Endodermal cell (in vitro differentiated cells): ENCODE results near the gene PPP1R12B. TPM values are rescaled to one million over a fixed set of nuclear protein-coding genes. Genes with fewer than 3 reads are reported as not detected.

ENCODE experiments used
- DNase-seq: peaks from one replicate; pipeline ENCODE4 v3.0.0-alpha.2; 2017
- H3K27ac ChIP-seq: 2 replicates; pipeline ENCODE4 v1.5.1; 2013; ENCODE audit warnings: mild to moderate bottlenecking, low read depth, low read length, moderate library complexity
- H3K27me3 ChIP-seq: 2 replicates; pipeline ENCODE4 v1.6.1; 2013; ENCODE audit warnings: mild to moderate bottlenecking, low read length, moderate library complexity; ENCODE audit not compliant: insufficient read depth, control insufficient read depth, poor library complexity, severe bottlenecking
- H3K36me3 ChIP-seq: 2 replicates; pipeline ENCODE4 v1.7.0; 2013; ENCODE audit warnings: mild to moderate bottlenecking, low read length, moderate library complexity; ENCODE audit not compliant: control insufficient read depth, insufficient read depth
- H3K4me1 ChIP-seq: one replicate; pipeline ENCODE4 v1.7.0; 2013; ENCODE audit warnings: low read length; ENCODE audit not compliant: control insufficient read depth, insufficient read depth
- H3K4me3 ChIP-seq: 2 replicates; pipeline ENCODE4 v1.5.1; 2013; ENCODE audit warnings: mild to moderate bottlenecking, low read length, moderate library complexity
- H3K9ac ChIP-seq: 2 replicates; pipeline ENCODE4 v1.6.1; 2013; ENCODE audit warnings: mild to moderate bottlenecking, low read length, moderate library complexity; ENCODE audit not compliant: poor library complexity, severe bottlenecking; ENCODE audit errors: extremely low read depth
- H3K9me3 ChIP-seq: 2 replicates; pipeline ENCODE4 v1.6.1; 2013; ENCODE audit warnings: mild to moderate bottlenecking, low read length, moderate library complexity; ENCODE audit not compliant: control insufficient read depth
- H3K27ac Mint-ChIP-seq: 2 replicates; pipeline ENCODE4 v1.8.0; 2020; ENCODE audit warnings: mixed read lengths
- H3K27me3 Mint-ChIP-seq: 2 replicates; pipeline ENCODE4 v1.8.0; 2021; ENCODE audit warnings: mild to moderate bottlenecking, mixed read lengths; ENCODE audit not compliant: insufficient read depth
- H3K36me3 Mint-ChIP-seq: 2 replicates; pipeline ENCODE4 v1.8.0; 2020; ENCODE audit warnings: low read depth, mixed read lengths
- H3K4me1 Mint-ChIP-seq: 2 replicates; pipeline ENCODE4 v1.8.0; 2020; ENCODE audit warnings: mixed read lengths
- H3K4me3 Mint-ChIP-seq: 2 replicates; pipeline ENCODE4 v1.8.0; 2020; ENCODE audit warnings: mild to moderate bottlenecking, moderate library complexity, mixed read lengths
- H3K9me3 Mint-ChIP-seq: 2 replicates; pipeline ENCODE4 v1.8.0; 2020; ENCODE audit warnings: mild to moderate bottlenecking, mixed read lengths
- WGBS, 2 experiments: methylation state at CpG; one replicate each; pipeline versions ENCODE4 v1.1.5 to v1.1.7; 2013; ENCODE audit warnings: missing lambda C conversion rate in 2 of 2, mixed read lengths in 1 of 2; ENCODE audit not compliant: insufficient coverage in 1 of 2, insufficient read length in 1 of 2; 5-methylcytosine and 5-hydroxymethylcytosine counted together
- total RNA-seq, 2 donors: library from RNA; stranded (reverse); fragmentation: NEBNext Ultra II Directional in 1 of 2; extraction: Animal tissue kit (Norgen Biotek cat#: 25700) in 1 of 2; gene quantifications; 2 replicates in 1 of 2; 3 replicates in 1 of 2; pipeline ENCODE4 v1.2.1, GENCODE V29; 2021
- TF ChIP-seq, protein P1 (sequence below): fragments of 200-600 bp; sonication (generic); conservative IDR thresholded peaks from 2 replicates; pipeline ENCODE4 v1.5.0; 2021; ENCODE audit warnings: antibody characterized with exemption, mild to moderate bottlenecking

PPP1R12B gene
- total RNA-seq, 2 donors from 2014 or later: 19.2 to 20.3 TPM

DNA sequence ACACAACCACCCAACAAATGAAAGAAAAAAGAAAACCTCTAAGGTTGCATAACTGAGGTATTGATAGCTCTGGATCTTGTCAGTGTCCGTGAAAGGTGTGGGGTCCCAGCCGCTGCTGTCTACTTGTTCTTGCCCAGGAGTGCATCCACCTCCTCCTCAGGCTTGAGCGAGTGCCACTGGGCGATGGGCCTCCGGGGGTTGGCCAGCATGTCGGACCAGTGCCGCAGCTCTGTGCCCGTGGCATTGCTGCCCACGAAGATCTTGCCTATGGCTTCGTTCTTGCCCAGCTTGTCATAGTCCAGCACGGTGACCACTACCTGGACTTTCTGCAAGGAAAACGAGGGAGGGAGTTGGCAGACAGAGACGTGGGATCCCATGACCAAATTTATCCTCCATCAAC is 248.1 kb downstream of the PPP1R12B start:
- Mint-ChIP-seq H3K27ac (no peak overlapping the region), H3K4me1 (peaks cover 2% of the 10 kb centered on the region)
- no peak overlapping the region for H3K27ac ChIP-seq

DNA sequence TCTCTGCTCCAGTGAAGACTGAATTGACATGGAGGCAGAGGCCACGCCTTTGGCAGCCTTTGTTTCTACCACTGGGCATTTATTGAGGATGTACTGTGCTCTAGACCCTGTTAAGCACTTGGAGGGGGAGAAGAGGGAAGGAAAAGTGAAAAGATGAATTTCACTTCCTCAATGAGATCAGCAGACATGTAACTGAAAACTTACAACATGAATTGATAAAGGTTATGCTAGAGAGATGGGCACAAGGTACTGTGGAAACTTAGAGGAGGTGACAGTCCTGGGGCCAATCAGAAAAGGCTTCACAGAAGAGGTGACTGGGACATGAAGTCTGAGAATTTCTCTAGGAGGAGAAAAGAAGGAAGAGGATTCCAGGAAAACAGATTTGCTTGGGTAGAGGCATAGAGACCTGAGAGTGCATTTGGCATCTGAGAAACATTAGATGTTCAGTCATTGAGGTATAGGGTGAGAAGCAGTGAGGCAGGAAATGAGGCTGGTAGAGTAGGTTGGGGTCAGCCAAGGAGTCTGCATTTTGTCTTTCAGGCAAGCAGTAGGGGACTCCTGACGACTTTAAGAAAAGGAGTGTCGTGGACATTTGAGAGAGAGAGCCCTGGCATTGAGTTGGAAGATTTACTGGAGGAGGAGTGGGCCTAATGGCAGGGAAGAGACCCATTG is 248.7 kb downstream of the PPP1R12B start:
- Mint-ChIP-seq H3K4me3 (no peak overlapping the region), H3K27me3 (peaks cover 4% of the 10 kb centered on the region), H3K4me1 (peaks cover 2% of the 10 kb centered on the region), H3K9me3 (no peaks in the 10 kb centered on the region), H3K36me3 (peaks cover 3% of the 10 kb centered on the region), H3K27ac (no peak overlapping the region)
- 91% methylated on average over 2 to 3 of the region's 3 CpGs for WGBS, 2 experiments
- H3K36me3 ChIP-seq: no peaks in the 10 kb centered on the region
- no peak for DNase-seq
- no peak overlapping the region for H3K9ac ChIP-seq
- TF ChIP-seq, protein P1, sequence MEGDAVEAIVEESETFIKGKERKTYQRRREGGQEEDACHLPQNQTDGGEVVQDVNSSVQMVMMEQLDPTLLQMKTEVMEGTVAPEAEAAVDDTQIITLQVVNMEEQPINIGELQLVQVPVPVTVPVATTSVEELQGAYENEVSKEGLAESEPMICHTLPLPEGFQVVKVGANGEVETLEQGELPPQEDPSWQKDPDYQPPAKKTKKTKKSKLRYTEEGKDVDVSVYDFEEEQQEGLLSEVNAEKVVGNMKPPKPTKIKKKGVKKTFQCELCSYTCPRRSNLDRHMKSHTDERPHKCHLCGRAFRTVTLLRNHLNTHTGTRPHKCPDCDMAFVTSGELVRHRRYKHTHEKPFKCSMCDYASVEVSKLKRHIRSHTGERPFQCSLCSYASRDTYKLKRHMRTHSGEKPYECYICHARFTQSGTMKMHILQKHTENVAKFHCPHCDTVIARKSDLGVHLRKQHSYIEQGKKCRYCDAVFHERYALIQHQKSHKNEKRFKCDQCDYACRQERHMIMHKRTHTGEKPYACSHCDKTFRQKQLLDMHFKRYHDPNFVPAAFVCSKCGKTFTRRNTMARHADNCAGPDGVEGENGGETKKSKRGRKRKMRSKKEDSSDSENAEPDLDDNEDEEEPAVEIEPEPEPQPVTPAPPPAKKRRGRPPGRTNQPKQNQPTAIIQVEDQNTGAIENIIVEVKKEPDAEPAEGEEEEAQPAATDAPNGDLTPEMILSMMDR: no peak
- no peaks in the 10 kb centered on the region for H3K9me3 ChIP-seq
- no peaks in the 10 kb centered on the region for H3K27me3 ChIP-seq
- no peak overlapping the region for H3K4me3 ChIP-seq
- H3K4me1 ChIP-seq: no peaks in the 10 kb centered on the region
- no peak overlapping the region for H3K27ac ChIP-seq

More for the DNA sequence above, 248.1 kb downstream of the PPP1R12B start:
- Mint-ChIP-seq H3K36me3 (peaks cover 3% of the 10 kb centered on the region), H3K27me3 (peaks cover 4% of the 10 kb centered on the region), H3K9me3 (no peaks in the 10 kb centered on the region), H3K4me3 (no peak overlapping the region)
- no peak for DNase-seq
- H3K36me3 ChIP-seq: no peaks in the 10 kb centered on the region
- 94 to 96% methylated on average over 9 to 13 of the region's 13 CpGs for WGBS, 2 experiments
- TF ChIP-seq, protein P1: no peak
- H3K27me3 ChIP-seq: no peaks in the 10 kb centered on the region
- no peak overlapping the region for H3K9ac ChIP-seq
- no peaks in the 10 kb centered on the region for H3K4me1 ChIP-seq
- no peaks in the 10 kb centered on the region for H3K9me3 ChIP-seq
- H3K4me3 ChIP-seq: no peak overlapping the region

DNA sequence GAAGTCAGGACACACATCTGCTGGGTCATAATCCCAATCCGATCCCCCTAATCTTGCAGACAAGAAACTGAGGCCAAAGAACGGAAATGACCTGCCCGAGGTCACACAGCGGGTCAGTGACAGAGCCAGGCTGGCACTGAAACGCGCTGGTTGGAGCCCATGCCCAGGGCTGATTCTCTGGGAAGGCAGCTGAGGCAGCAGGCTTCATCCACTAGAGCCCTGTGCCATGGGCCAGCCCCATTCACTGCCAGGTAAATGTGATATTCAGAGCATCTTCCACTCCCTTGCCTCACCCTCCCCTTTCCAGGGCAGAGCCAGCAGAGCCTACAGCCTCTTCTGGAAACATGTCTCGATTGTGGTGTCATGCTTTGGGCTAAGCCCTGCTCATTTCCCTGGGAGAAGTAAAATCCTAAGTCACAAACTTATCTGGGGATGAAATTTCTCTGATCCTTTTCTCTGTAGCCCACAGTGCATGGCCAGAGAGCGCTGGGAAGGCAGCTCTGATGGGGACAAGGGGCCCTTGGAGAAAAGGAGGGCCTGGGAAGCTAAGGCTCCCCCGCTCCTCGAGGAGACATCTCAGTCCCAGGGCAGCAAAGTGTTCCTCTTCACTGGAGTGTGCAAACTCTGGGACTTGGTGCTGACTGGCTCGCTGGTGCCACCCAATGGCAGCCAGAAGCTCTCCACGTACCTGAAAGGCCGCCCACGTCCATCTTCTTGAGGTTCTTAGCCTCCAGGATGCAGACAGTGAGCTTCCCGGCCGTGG is 251.4 kb downstream of the PPP1R12B start:
- H3K36me3 ChIP-seq: no peaks in the 10 kb centered on the region
- TF ChIP-seq, protein P1: peak; percentile 88
- H3K9me3 ChIP-seq: no peaks in the 10 kb centered on the region
- H3K4me1 ChIP-seq: no peaks in the 10 kb centered on the region
- H3K27me3 ChIP-seq: no peaks in the 10 kb centered on the region
- DNase-seq: peak; percentile 91
- peaks cover 4% of the 10 kb centered on the region for H3K27me3 Mint-ChIP-seq
- no peak overlapping the region for H3K9ac ChIP-seq
- WGBS, 2 experiments: 61 to 63% methylated on average over 15 to 16 of the region's 16 CpGs
- H3K4me3 Mint-ChIP-seq: no peak overlapping the region
- no peaks in the 10 kb centered on the region for H3K9me3 Mint-ChIP-seq
- no peak overlapping the region for H3K27ac ChIP-seq
- peaks cover 2% of the 10 kb centered on the region for H3K4me1 Mint-ChIP-seq
- no peak overlapping the region for H3K27ac Mint-ChIP-seq
- H3K36me3 Mint-ChIP-seq: peaks cover 3% of the 10 kb centered on the region
- no peak overlapping the region for H3K4me3 ChIP-seq
